ENCODE measurements around the gene LCN15. TPM values are rescaled to one million over a fixed set of nuclear protein-coding genes. Genes with fewer than 3 reads are reported as not detected.

Gene LCN15
- total and polyA plus RNA-seq, 9 donors: not detected

DNA sequence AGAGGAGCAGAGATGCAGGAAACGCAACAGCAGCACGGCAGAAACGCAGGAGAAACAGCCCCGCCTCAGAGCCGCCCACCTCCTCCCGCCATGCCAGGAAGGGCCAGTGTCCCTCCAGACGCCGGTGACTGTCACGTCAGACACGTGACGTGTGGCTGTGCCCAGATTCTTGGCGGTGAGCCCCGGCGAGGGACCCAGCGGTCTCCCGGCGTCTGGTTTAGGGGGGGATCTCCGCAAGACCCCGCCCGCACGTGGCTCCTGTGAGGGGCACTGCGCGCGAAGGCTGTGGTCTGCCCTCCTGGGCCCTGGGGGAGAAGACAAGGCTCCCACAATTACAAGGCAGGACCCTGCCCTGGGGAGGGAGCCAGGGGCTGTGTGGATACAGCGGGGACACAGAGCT lies 3.9 kb downstream of the LCN15 start:
- Histone ChIP-seq H3K36me3 (no peaks in the 10 kb centered on the region), H3K9me3 (no peaks in the 10 kb centered on the region), H3K4me1 (ENCODE audit: insufficient read depth) (no peaks in the 10 kb centered on the region), H3K4me3 (no peak overlapping the region), H3K27me3 (no peaks in the 10 kb centered on the region), H3K27ac (no peak overlapping the region)
- TF ChIP-seq EP300 (IDR thresholded peaks at IDR 0.05) (no peak), CTCF (IDR thresholded peaks at IDR 0.05) (no peak), POLR2A (IDR thresholded peaks at IDR 0.05) (no peak)
- WGBS, 3 donors: 76 to 77% (median 76%) methylated on average over 24 to 25 of the region's 25 CpGs
- intact Hi-C loops (cut with DNase I): no loop called here
- peak in 1 of 5 donors; percentile 21 for DNase-seq

DNA sequence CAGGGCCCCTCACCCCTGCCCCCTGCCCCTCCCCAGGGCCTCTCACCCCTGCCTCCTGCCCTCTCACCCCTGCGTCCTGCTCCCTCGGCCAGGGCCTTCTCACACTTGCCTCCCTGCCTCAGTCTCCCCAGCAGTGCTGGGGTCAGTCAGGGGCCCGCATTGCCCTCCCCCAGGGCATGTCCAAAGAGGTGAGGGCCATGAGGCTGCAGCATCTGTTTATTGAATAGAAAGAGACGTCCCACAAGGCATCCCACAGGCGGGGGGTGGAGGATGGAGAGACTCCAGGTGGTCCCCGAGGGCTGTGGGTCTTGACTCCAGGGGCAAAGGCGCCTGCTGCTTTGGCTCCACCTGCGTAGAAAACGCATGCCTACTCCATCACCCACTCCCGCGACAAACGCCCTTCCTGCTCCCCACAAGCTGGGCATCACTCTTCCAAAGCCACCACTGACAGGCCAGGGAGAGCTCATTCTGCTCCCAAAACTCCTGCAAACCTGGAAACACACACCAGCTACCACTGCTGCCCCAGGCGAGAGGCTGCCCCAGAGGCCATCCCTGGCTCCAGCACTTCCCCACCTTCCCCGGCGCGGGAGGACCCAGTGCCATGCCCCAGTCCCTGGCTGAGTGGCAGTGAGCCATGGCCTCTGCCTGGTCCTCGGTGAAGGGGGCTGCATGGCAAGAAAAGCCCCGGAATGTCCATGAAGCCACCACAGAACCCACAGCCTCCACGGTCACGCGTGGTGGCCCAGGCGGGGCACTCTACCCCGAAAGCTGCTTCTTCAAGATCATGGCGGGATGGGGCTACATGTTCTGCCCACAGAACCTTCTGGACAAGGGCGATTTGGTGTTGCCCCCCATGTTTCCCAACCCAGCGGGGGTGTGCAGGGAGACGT lies 4.6 kb downstream of the LCN15 start:
- intact Hi-C loops (cut with DNase I): no loop called here
- no peaks in the 10 kb centered on the region for H3K36me3 ChIP-seq
- H3K4me3 ChIP-seq: no peak overlapping the region
- WGBS, 3 donors: 82 to 85% (median 84%) methylated on average over 26 to 27 of the region's 27 CpGs
- H3K27ac ChIP-seq: no peak overlapping the region
- no peaks in the 10 kb centered on the region for H3K27me3 ChIP-seq
- TF ChIP-seq EP300 (IDR thresholded peaks at IDR 0.05): no peak
- no peak for TF ChIP-seq POLR2A (IDR thresholded peaks at IDR 0.05)
- TF ChIP-seq CTCF (IDR thresholded peaks at IDR 0.05): no peak
- DNase-seq: peak in 1 of 5 donors; percentile 28
- H3K9me3 ChIP-seq: no peaks in the 10 kb centered on the region
- no peaks in the 10 kb centered on the region for H3K4me1 ChIP-seq (ENCODE audit: insufficient read depth)

GRCh38 chr9:136759001-136759400 lies 5.3 kb downstream of the LCN15 start:
- no peaks in the 10 kb centered on the region for H3K9me3 ChIP-seq
- H3K4me1 ChIP-seq (ENCODE audit: insufficient read depth): no peaks in the 10 kb centered on the region
- no peaks in the 10 kb centered on the region for H3K27me3 ChIP-seq
- H3K4me3 ChIP-seq: no peak overlapping the region
- TF ChIP-seq EP300 (IDR thresholded peaks at IDR 0.05): no peak
- TF ChIP-seq POLR2A (IDR thresholded peaks at IDR 0.05): no peak
- no peak for TF ChIP-seq CTCF (IDR thresholded peaks at IDR 0.05)
- H3K36me3 ChIP-seq: no peaks in the 10 kb centered on the region
- no peak for DNase-seq
- no peak overlapping the region for H3K27ac ChIP-seq
- intact Hi-C loops (cut with DNase I): no loop called here
- 81 to 89% (median 83%) methylated on average over 9 of the region's 9 CpGs for WGBS, 3 donors

DNA sequence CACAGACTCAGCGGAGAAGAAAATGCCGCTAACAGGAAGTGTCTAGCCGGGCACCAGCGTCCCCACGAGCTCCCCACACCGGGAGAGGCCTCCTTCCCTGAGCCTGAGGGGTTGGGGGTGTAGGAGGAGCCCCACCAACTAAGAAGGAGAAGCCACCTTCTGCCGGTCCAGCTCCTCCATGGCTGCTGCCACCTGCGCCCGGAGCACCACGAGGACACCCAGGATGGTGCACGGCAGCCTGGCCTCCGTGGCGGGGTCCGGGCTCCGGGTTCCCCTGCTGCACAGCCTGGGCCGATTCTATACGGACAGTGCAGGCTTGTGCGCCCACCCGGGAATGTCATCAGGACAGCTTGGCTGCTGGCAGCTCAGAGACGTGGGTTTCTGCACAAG lies 6.6 kb downstream of the LCN15 start:
- H3K27me3 ChIP-seq: no peaks in the 10 kb centered on the region
- no peak overlapping the region for H3K4me3 ChIP-seq
- no peak for DNase-seq
- no peaks in the 10 kb centered on the region for H3K9me3 ChIP-seq
- no peaks in the 10 kb centered on the region for H3K36me3 ChIP-seq
- no peak overlapping the region for H3K27ac ChIP-seq
- intact Hi-C loops (cut with DNase I): no loop called here
- 80 to 87% (median 84%) methylated on average over 20 of the region's 20 CpGs for WGBS, 3 donors
- no peaks in the 10 kb centered on the region for H3K4me1 ChIP-seq (ENCODE audit: insufficient read depth)
- no peak for TF ChIP-seq EP300 (IDR thresholded peaks at IDR 0.05)
- no peak for TF ChIP-seq POLR2A (IDR thresholded peaks at IDR 0.05)
- TF ChIP-seq CTCF (IDR thresholded peaks at IDR 0.05): no peak

Measured in ovary (tissue), 9 donors.